ENCODE results near the gene TRAPPC1.

Gene TRAPPC1

GRCh38 chr17:7931709-7932482 lies at the start of gene TRAPPC1, which contains the start of gene CNTROB:
TSS of gene TRAPPC1 (minus strand) at chr17:7931946. CDS start at chr17:7931829, 117 bp downstream.
TSS of gene CNTROB (plus strand) at chr17:7932206. CDS start at chr17:7933080, 874 bp downstream.
- H3K4me3 ChIP-seq (ENCODE audit: control insufficient read depth, low read depth, low read length): peak within 1 kb of the TSS; percentile 97
- DNase-seq (ENCODE audit: low read depth): peak; percentile 98
- no peak for TF ChIP-seq CTCF (conservative IDR thresholded peaks at IDR 0.05; ENCODE audit: control insufficient read depth, insufficient read depth, low read depth, low read length)

- H3K4me3 ChIP-seq (ENCODE audit: control insufficient read depth, low read depth, low read length): no peak overlapping the region
- no peak for TF ChIP-seq CTCF (conservative IDR thresholded peaks at IDR 0.05; ENCODE audit: control insufficient read depth, insufficient read depth, low read depth, low read length)
- no peak for DNase-seq (ENCODE audit: low read depth)
Observed at GRCh38 chr17:7977805-7978204, 46.1 kb upstream of the TRAPPC1 start.

GRCh38 chr17:7977039-7977438 lies 45.3 kb upstream of the TRAPPC1 start:
- no peak overlapping the region for H3K4me3 ChIP-seq (ENCODE audit: control insufficient read depth, low read depth, low read length)
- no peak for DNase-seq (ENCODE audit: low read depth)
- TF ChIP-seq CTCF (conservative IDR thresholded peaks at IDR 0.05; ENCODE audit: control insufficient read depth, insufficient read depth, low read depth, low read length): no peak

- H3K4me3 ChIP-seq (ENCODE audit: control insufficient read depth, low read depth, low read length): no peak overlapping the region
- TF ChIP-seq CTCF (conservative IDR thresholded peaks at IDR 0.05; ENCODE audit: control insufficient read depth, insufficient read depth, low read depth, low read length): no peak
- DNase-seq (ENCODE audit: low read depth): no peak
Observed at GRCh38 chr17:7974638-7975131, 42.9 kb upstream of the TRAPPC1 start.

- peak; percentile 9 for DNase-seq (ENCODE audit: low read depth)
- peak; percentile 28 for TF ChIP-seq CTCF (conservative IDR thresholded peaks at IDR 0.05; ENCODE audit: control insufficient read depth, insufficient read depth, low read depth, low read length)
- H3K4me3 ChIP-seq (ENCODE audit: control insufficient read depth, low read depth, low read length): no peak overlapping the region
Observed at GRCh38 chr17:7972131-7972785, 40.5 kb upstream of the TRAPPC1 start.

GRCh38 chr17:7971651-7972050 lies 39.9 kb upstream of the TRAPPC1 start:
- no peak for TF ChIP-seq CTCF (conservative IDR thresholded peaks at IDR 0.05; ENCODE audit: control insufficient read depth, insufficient read depth, low read depth, low read length)
- DNase-seq (ENCODE audit: low read depth): no peak
- H3K4me3 ChIP-seq (ENCODE audit: control insufficient read depth, low read depth, low read length): no peak overlapping the region

Measured in fibroblast of mammary gland (primary cell).